Body of pancreas (tissue), 4 donors: ENCODE measurements around the gene SEMA3F. TPM values are rescaled to one million over a fixed set of nuclear protein-coding genes. Genes with fewer than 3 reads are reported as not detected.

Experiments
- ATAC-seq: fragments of 150-250 bp; one replicate; pipeline ENCODE4 v1.9.1; 2016
- DNase-seq, 4 donors: peaks; one replicate each; pipeline ENCODE4 v3.0.0-alpha.2; 2019
- H3K27ac ChIP-seq, 4 donors: fragments of 200-600 bp; sonication (generic); 1 replicate in 3 of 4; 2 replicates in 1 of 4; pipeline versions ENCODE4 v1.5.1 to v1.6.1; 2016 to 2019; ENCODE audit warnings: mild to moderate bottlenecking in 1 of 4, mixed read lengths in 1 of 4, moderate library complexity in 1 of 4
- H3K27me3 ChIP-seq, 2 donors: fragments of 200-600 bp; sonication (generic); one replicate each; pipeline ENCODE4 v1.6.0; 2016; ENCODE audit warnings: mild to moderate bottlenecking in 1 of 2
- H3K36me3 ChIP-seq, 2 donors: fragments of 200-600 bp; sonication (generic); replicated peaks in 1 of 2; 2 replicates each; pipeline ENCODE4 v1.5.1; 2016; ENCODE audit warnings: low read depth in 2 of 2; ENCODE audit not compliant: insufficient read depth in 1 of 2
- H3K4me1 ChIP-seq: fragments of 200-600 bp; sonication (generic); one replicate; pipeline ENCODE4 v1.6.0; 2016
- H3K4me3 ChIP-seq, 2 donors: fragments of 200-600 bp; sonication (generic); 1 replicate in 1 of 2; 2 replicates in 1 of 2; pipeline ENCODE4 v1.5.1; 2016 to 2019
- H3K9me3 ChIP-seq, 3 donors: fragments of 200-600 bp; sonication (generic); 1 replicate in 2 of 3; 2 replicates in 1 of 3; pipeline ENCODE4 v1.5.1; 2016
- CTCF ChIP-seq, 7 experiments: fragments of 450-650 bp in 4 of 7; fragments of 200-600 bp in 3 of 7; sonication (generic) in 3 of 7; IDR thresholded peaks; one replicate each; pipeline ENCODE4 v1.5.1; 2016 to 2019; ENCODE audit warnings: antibody characterized with exemption in 7 of 7
- POLR2A ChIP-seq, 3 donors: fragments of 450-650 bp; IDR thresholded peaks; one replicate each; pipeline ENCODE4 v1.6.1; 2016; ENCODE audit warnings: antibody characterized with exemption in 3 of 3, mild to moderate bottlenecking in 2 of 3
- WGBS, 2 donors: methylation state at CpG; one replicate each; pipeline ENCODE4 v1.1.5; 2017; 5-methylcytosine and 5-hydroxymethylcytosine counted together
- intact Hi-C: fragments of 100-400 bp; cut with DNase I; formaldehyde crosslinking; loops from one replicate; pipeline ENCODE4 v1.15.1; 2023
- total RNA-seq, 2 donors: library from RNA; depleted of rRNA; stranded (reverse); fragments of >200 nt; gene quantifications; one replicate each; pipeline ENCODE4 v1.1.0, GENCODE V29; 2016

Gene SEMA3F
- total RNA-seq, 2 donors from 2014 or later: 5.2 to 25.4 TPM

GRCh38 chr3:50167841-50168209, 12.7 kb downstream of the SEMA3F start:
- TF ChIP-seq POLR2A (IDR thresholded peaks at IDR 0.05) (no peak), CTCF (IDR thresholded peaks at IDR 0.05) (no peak)
- Histone ChIP-seq H3K36me3 (no peaks in the 10 kb centered on the region), H3K27ac (no peak overlapping the region), H3K4me1 (peaks cover 26% of the 10 kb centered on the region), H3K9me3 (no peaks in the 10 kb centered on the region), H3K27me3 (no peaks in the 10 kb centered on the region), H3K4me3 (no peak overlapping the region)
- intact Hi-C loops: no loop called here
- DNase-seq (no peak), ATAC-seq (no peak)
- WGBS, 2 donors: 83 to 94% methylated on average over 7 of the region's 7 CpGs

GRCh38 chr3:50168388-50168787, 13.3 kb downstream of the SEMA3F start:
- 72 to 77% methylated on average over 4 to 9 of the region's 9 CpGs for WGBS, 2 donors
- Histone ChIP-seq H3K36me3 (no peaks in the 10 kb centered on the region), H3K9me3 (no peaks in the 10 kb centered on the region), H3K4me1 (peaks cover 28% of the 10 kb centered on the region), H3K27ac (peak overlapping the region in 1 of 4 donors; percentile 15), H3K4me3 (no peak overlapping the region), H3K27me3 (no peaks in the 10 kb centered on the region)
- intact Hi-C loops: no loop called here
- DNase-seq: no peak
- ATAC-seq: no peak
- TF ChIP-seq CTCF (IDR thresholded peaks at IDR 0.05) (no peak), POLR2A (IDR thresholded peaks at IDR 0.05) (no peak)

- Histone ChIP-seq H3K27me3 (no peaks in the 10 kb centered on the region), H3K9me3 (no peaks in the 10 kb centered on the region), H3K4me1 (peaks cover 27% of the 10 kb centered on the region), H3K36me3 (no peaks in the 10 kb centered on the region), H3K4me3 (no peak overlapping the region), H3K27ac (peak overlapping the region in 2 of 4 donors; percentile 15 to 37)
- 90 to 94% methylated on average over 2 to 6 of the region's 6 CpGs for WGBS, 2 donors
- no peak for DNase-seq
- intact Hi-C loops: no loop called here
- no peak for ATAC-seq
- no peak for TF ChIP-seq POLR2A (IDR thresholded peaks at IDR 0.05)
- no peak for TF ChIP-seq CTCF (IDR thresholded peaks at IDR 0.05)
These were observed 13.7 kb downstream of the SEMA3F start for GRCh38 chr3:50168791-50169190.

- TF ChIP-seq POLR2A (IDR thresholded peaks at IDR 0.05) (no peak), CTCF (IDR thresholded peaks at IDR 0.05) (no peak)
- H3K27ac ChIP-seq: peak overlapping the region in 2 of 4 donors; percentile 37 to 45
- no peak overlapping the region for H3K4me3 ChIP-seq
- intact Hi-C loops: no loop called here
- no peaks in the 10 kb centered on the region for H3K27me3 ChIP-seq
- peaks cover 23% of the 10 kb centered on the region for H3K4me1 ChIP-seq
- DNase-seq: no peak
- H3K9me3 ChIP-seq: no peaks in the 10 kb centered on the region
- no peaks in the 10 kb centered on the region for H3K36me3 ChIP-seq
- WGBS, 2 donors: 70 to 79% methylated on average over 4 to 11 of the region's 11 CpGs
- no peak for ATAC-seq
These were observed 14.2 kb downstream of the SEMA3F start for GRCh38 chr3:50169232-50169832.

GRCh38 chr3:50169858-50170257, 14.7 kb downstream of the SEMA3F start:
- 87% methylated on average over 1 of the region's 1 CpG; no CpG with 5 or more reads in 1 of the 2 donors for WGBS, 2 donors
- Histone ChIP-seq H3K4me1 (peaks cover 23% of the 10 kb centered on the region), H3K36me3 (no peaks in the 10 kb centered on the region), H3K9me3 (no peaks in the 10 kb centered on the region), H3K4me3 (no peak overlapping the region), H3K27me3 (no peaks in the 10 kb centered on the region), H3K27ac (peak overlapping the region in 2 of 4 donors; percentile 35 to 45)
- no peak for TF ChIP-seq CTCF (IDR thresholded peaks at IDR 0.05)
- no peak for TF ChIP-seq POLR2A (IDR thresholded peaks at IDR 0.05)
- DNase-seq (no peak), ATAC-seq (no peak)
- intact Hi-C loops: no loop called here
